Measurements from ENCODE around the gene FTCD. TPM values are rescaled to one million over a fixed set of nuclear protein-coding genes. Genes with fewer than 3 reads are reported as not detected.

The FTCD gene
- total and polyA plus RNA-seq, 9 of the 15 experiments (the other 6 are each of a cell fraction or from before 2014, with no cell fraction given) = 0.11 to 1.6 (median 0.67) TPM; not detected in 5

DNA sequence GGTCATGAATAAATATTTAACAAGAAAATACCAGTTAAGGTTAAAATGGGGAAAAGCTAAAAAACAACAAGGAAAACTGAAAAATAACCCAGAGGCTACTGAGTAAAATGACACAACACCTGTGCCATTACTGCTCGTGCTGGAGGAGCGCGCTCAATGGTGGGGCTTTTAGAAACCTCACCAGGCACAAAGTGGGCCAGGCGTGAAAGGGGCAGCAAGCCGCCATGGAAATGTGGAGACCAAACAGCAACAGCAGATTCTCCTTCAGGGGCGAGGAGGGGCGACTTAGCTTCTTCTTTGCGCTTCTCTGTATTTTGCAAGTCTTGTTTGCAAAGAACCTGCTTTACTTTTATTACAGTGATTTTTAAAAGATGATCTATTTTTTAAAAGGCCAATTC, 47.8 kb upstream of the FTCD start:
- WGBS (ENCODE audit: insufficient coverage, low coverage, missing lambda C conversion rate) = 97% methylated on average over 8 of the region's 8 CpGs
- intact Hi-C loops (cut with micrococcal nuclease) (no loop called here), in situ Hi-C loops (cut with MboI) (no loop called here)
- CTCF ChIA-PET (ENCODE audit: low intra/inter-chr PET ratio) = no interaction called here
- POLR2A ChIA-PET = interaction anchor here (1.0 kb wide), 1 partner anchor 27 kb away, joined by 3 read pairs; no protein-coding TSS in a partner anchor
- Histone ChIP-seq H3K27me3 (ENCODE audit: control insufficient read depth in 2 of 2, insufficient read depth in 2 of 2, low read length in 2 of 2) (no peaks in the 10 kb centered on the region), H3K4me2 (ENCODE audit: insufficient read depth, low read length) (no peak overlapping the region), H3K4me3 (no peak overlapping the region), H4K20me1 (replicated peaks; ENCODE audit: control insufficient read depth, insufficient read depth, low read length) (no peaks in the 10 kb centered on the region), H3K9ac (ENCODE audit: insufficient read depth in 1 of 2, low read depth in 2 of 2, low read length in 2 of 2) (no peak overlapping the region), H2AFZ (ENCODE audit: low read depth, low read length) (no peak overlapping the region), H3K9me3 (replicated peaks; ENCODE audit: control insufficient read depth, insufficient read depth, low read depth, low read length) (no peaks in the 10 kb centered on the region), H3K9me1 (ENCODE audit: control insufficient read depth, insufficient read depth, low read length) (no peaks in the 10 kb centered on the region), H3K4me1 (replicated peaks in 1 of 2; ENCODE audit: control insufficient read depth in 2 of 2, insufficient read depth in 2 of 2, low read length in 2 of 2) (peaks cover 0 to 12% of the 10 kb centered on the region in 2 experiments; a peak in 1 of 5 replicates), H3K79me2 (ENCODE audit: control insufficient read depth, insufficient read depth, low read length) (no peaks in the 10 kb centered on the region), H3K36me3 (ENCODE audit: control insufficient read depth, insufficient read depth, low read length) (peaks cover 88% of the 10 kb centered on the region), H3K27ac (ENCODE audit: extremely low read depth, low read depth, low read length) (no peak overlapping the region)
- TF ChIP-seq ETS2 (tag; IDR thresholded peaks at IDR 0.05; ENCODE audit: borderline replicate concordance, poor library complexity, severe bottlenecking) (no peak), L3MBTL2 (IDR thresholded peaks at IDR 0.05) (no peak), ZNF146 (CRISPR knock-in tag; IDR thresholded peaks at IDR 0.05; ENCODE audit: unreplicated experiment) (no peak), OTX1 (CRISPR knock-in tag; IDR thresholded peaks at IDR 0.05) (no peak), ELF4 (CRISPR knock-in tag; IDR thresholded peaks at IDR 0.05) (no peak), MYNN (IDR thresholded peaks at IDR 0.05) (no peak), MYNN (CRISPR knock-in tag; IDR thresholded peaks at IDR 0.05) (no peak), ZKSCAN1 (IDR thresholded peaks at IDR 0.05; ENCODE audit: low read depth, low read length) (no peak)
- TF ChIP-seq, protein P1, sequence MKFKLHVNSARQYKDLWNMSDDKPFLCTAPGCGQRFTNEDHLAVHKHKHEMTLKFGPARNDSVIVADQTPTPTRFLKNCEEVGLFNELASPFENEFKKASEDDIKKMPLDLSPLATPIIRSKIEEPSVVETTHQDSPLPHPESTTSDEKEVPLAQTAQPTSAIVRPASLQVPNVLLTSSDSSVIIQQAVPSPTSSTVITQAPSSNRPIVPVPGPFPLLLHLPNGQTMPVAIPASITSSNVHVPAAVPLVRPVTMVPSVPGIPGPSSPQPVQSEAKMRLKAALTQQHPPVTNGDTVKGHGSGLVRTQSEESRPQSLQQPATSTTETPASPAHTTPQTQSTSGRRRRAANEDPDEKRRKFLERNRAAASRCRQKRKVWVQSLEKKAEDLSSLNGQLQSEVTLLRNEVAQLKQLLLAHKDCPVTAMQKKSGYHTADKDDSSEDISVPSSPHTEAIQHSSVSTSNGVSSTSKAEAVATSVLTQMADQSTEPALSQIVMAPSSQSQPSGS (CRISPR knock-in tag; IDR thresholded peaks at IDR 0.05) = no peak
- TF ChIP-seq, protein P2, sequence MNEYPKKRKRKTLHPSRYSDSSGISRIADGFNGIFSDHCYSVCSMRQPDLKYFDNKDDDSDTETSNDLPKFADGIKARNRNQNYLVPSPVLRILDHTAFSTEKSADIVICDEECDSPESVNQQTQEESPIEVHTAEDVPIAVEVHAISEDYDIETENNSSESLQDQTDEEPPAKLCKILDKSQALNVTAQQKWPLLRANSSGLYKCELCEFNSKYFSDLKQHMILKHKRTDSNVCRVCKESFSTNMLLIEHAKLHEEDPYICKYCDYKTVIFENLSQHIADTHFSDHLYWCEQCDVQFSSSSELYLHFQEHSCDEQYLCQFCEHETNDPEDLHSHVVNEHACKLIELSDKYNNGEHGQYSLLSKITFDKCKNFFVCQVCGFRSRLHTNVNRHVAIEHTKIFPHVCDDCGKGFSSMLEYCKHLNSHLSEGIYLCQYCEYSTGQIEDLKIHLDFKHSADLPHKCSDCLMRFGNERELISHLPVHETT (CRISPR knock-in tag; conservative IDR thresholded peaks at IDR 0.05 in 1 of 2, IDR thresholded peaks at IDR 0.05 in 1 of 2) = no peak
- TF ChIP-seq, protein P3, sequence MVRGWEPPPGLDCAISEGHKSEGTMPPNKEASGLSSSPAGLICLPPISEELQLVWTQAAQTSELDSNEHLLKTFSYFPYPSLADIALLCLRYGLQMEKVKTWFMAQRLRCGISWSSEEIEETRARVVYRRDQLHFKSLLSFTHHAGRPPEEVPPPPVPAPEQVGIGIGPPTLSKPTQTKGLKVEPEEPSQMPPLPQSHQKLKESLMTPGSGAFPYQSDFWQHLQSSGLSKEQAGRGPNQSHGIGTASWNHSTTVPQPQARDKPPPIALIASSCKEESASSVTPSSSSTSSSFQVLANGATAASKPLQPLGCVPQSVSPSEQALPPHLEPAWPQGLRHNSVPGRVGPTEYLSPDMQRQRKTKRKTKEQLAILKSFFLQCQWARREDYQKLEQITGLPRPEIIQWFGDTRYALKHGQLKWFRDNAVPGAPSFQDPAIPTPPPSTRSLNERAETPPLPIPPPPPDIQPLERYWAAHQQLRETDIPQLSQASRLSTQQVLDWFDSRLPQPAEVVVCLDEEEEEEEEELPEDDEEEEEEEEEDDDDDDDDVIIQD (CRISPR knock-in tag; IDR thresholded peaks at IDR 0.05) = no peak
- TF ChIP-seq, protein P4, sequence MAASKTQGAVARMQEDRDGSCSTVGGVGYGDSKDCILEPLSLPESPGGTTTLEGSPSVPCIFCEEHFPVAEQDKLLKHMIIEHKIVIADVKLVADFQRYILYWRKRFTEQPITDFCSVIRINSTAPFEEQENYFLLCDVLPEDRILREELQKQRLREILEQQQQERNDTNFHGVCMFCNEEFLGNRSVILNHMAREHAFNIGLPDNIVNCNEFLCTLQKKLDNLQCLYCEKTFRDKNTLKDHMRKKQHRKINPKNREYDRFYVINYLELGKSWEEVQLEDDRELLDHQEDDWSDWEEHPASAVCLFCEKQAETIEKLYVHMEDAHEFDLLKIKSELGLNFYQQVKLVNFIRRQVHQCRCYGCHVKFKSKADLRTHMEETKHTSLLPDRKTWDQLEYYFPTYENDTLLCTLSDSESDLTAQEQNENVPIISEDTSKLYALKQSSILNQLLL (CRISPR knock-in tag; IDR thresholded peaks at IDR 0.05; ENCODE audit: borderline replicate concordance) = no peak
- FAIRE-seq (no peak), ATAC-seq (no peak), DNase-seq (ENCODE audit: extremely low read depth in 1 of 4, low spot score in 3 of 4) (no peak)
- BruUV-seq (replicated peaks) = no TSS peak
